ENCODE measurements around the gene MLLT3.

DNA sequence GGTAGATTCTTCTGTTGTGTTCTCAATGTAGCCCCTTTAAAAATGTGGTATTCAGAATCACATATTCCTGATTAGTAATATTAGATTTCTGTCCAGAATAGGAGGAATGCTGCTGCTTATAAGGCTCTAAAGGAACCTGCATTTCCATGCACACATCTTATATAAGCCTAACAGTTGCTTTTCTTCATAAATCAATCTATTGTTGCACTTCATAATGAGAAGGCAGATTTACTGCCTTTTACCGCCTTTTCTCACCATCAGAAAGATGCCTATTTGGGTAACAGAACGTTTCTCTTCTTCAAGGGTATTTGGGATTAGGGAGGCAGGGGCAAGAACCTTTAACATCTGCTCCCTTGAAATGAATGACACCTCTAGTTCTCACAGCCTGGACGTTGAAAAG is 243.4 kb downstream of the MLLT3 start:
- no peak for TF ChIP-seq CTCF (IDR thresholded peaks at IDR 0.05 in 8 of 11, conservative IDR thresholded peaks at IDR 0.05 in 3 of 11)
- TF ChIP-seq POLR2A (IDR thresholded peaks at IDR 0.05): no peak

All from spleen (tissue), 7 donors.